Measurements from ENCODE around the gene ADAM33.

Gene ADAM33

DNA sequence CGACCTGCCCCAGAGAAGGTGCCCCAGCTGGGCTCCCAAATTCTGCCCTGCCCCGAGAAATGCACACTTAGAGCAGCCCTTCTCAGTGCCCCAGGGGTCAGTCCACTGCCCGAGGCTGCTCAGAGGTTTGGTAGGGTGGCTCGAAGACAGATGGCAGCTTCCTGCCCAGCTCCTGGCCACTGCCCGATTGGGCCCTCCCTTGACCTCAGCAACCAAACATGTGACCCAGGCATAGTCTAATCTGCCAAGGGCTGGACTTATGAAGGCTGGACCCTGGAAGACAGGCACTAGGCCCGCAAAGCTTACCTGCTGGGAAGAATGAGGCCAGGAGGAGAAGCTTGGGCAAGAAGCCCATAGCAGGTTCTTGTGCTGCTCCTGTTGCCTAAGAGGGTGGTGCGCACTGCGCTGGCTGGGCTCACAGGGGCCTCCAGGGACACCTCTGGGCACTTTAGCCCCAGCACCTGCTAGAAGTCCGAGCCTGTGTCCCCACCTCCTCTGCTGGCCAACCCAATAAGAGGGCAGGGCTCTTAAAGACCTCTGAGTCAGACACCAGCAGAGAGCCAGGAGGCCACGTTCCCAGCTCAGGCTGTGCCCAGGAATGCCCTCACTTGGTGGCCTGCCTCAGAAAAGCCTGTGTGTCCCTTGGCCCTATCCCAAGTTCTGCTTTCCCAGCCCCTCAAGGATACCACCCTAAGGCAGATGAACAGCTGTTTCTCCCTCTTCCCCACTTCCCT lies 25.1 kb upstream of the ADAM33 start:
- DNase-seq: no peak

DNA sequence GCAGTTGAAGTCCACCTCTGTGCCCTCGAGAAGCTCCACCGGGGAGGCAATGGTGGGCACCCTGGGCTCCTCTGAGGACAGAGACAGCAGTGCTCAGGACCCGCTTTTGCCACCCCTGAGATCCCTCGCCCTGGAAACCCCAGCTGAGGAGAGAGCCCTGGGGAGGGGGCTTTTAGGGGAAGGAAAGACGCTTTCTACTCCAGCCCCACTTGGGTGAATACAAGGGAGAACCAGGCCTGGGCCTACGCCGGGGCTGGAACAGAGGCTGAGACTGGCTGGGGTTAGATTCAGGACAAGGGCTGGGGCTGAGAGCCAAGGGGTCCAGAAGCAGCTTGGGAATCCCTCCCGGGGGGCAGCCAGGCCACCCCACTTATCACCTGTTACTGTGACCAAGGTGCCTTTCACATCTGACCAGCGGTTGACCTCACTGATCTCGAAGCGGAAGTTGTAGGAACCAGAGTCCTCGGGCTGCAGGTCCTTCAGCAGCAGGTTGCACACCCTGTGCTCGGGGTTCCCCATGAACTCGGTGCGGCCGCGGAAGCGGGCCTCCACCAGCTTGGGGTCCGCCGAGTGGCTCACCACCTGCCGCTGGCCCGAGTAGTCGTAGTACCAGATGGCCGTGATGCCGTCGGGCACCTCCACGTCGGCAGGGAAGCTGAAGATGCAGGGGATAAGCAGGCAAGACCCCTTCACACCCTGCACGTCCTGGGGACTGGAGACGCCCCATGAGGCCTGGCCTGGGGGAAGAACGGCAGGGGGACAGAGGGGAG lies 24.3 kb upstream of the ADAM33 start:
- DNase-seq: no peak

DNA sequence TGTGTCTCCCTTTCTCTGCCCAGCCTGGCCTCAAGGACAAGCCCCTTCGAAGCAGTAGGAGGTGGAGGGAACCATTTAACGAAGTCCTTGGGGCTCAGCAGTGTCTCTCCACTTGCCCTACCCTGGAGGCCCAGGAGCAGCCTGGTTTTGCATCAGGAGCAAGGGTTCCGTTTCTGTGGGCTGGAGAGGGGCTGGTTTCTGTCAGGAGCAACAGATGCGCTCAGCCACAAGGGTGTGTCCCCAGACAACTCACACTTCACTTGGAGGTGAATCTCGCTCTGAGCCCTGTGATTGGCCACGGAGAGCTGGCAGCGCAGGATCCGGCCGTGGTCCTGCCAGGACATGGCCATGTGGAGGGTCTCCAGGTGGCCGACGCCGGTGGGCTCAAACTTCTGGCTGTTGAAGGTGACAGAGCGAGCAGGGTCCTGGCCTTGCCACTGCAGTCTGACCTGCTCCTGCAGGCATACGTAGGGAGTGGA lies 23.7 kb upstream of the ADAM33 start:
- DNase-seq: no peak

DNA sequence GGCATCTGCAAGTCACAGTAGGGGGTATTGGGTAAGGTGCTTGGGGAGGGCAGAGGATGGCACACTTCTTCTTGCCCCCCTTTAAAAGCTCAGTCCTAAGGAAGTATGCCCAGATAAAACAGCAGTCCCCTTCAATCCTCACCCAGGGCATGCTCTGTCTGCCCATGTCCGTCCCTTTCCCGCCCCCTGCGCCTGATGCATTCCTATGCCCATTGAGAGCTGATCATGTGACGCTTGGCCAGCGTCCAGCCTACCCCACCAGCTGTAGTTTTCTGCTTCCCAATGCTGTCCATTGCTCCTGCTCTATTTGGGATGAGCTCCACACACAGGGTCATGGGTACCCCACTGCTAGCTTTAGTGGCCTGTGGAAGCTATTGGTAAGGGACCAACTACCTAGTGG lies 22.3 kb upstream of the ADAM33 start:
- DNase-seq: no peak

DNA sequence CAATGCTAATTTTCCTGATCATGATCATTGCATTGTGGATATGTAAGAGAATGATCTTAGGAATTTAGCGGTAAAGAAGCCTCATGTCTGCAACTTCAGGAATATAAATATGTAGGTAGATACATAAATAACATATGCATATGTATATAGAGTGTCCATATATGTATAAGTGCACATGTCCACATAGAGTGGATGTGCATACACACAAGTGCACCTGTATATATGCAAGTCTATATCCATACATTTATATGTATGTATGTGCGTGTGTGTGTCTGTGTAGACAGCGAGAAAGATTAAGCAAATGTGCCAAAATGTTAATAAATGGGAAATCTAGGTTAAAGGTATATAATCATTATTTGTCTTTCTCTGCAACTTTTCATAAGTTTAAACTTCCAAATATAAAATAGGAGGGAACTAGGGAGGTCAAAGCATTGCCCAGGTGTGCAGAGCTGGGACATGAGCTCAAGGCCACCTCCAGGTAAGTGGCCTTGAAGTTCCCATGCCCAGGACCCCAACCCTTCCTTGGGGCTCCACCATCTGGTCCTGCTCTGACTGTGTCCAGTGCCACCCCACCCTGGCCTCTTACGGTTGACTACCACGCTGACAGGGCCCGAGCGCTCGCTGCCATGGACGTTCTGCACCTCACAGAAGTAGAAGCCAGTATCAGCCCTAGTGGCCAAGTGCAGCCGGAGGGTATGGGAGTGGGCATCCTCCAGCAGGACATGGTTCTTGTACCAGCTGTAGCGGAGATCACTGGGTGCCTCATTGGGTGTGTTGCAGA lies 21.0 kb upstream of the ADAM33 start:
- DNase-seq: no peak

DNA sequence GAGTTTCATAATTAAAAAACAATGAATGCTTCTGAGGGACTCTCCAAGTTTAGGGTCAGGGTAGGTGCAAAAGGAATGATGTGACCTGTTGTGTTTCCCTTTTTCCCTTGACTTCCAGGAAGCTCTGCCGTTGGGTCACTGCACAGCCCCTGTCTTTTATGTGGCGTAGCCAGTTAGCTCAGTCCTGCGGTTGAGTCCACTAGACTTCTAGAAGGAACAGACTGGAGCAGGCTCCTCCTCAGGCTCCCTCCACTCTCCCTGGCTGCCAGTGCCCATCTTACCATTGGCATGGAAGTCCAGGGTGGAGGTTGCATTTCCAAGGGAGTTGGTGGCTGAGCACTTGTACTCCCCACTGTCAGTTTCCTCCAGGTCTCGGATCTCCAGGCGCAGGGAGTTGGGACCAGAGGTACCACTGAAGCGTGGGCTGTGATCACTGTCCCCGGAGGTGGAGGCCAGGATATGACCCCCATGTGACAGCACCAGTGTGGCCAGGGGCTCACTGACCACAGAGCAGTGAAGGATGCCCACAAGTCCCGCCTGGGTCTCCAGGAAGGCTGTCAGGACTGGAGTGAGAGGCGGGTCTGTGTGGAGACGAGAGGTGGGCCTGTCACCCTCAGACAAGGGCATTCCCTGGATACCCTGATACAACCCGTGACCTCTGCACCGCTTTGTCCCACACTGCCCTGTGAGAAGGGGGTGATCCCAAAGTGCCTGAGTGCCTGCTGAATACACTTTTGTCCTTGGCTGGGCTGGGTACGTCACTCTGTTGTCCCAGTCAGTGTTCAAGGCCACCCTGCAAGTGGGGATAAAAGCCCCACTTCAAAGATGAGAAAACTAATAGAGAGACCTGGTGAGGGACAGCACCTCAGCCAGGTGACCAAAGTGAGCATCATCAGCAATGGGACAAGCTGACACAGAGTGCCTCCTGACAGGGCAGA lies 19.5 kb upstream of the ADAM33 start:
- DNase-seq: no peak

DNA sequence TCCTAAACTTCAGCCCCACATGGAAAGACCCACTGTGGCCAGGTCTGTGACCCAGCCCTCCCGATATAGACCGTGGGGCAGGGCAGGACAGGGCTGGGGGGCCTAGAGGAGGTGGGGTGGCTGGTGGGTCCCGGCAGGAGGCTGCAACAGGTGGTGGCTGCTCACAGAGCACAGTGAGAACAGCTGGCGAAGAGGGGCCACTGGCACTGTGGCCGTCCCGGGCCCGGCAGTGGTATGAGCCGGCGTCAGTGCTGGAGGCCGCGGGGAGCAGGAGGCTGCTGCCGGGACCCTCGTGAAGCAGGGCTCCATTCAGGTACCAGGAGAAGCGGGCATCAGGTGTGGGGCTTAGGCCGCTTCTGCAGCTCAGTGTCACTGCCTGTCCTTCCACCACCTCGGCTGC lies 17.2 kb upstream of the ADAM33 start:
- no peak for DNase-seq

DNA sequence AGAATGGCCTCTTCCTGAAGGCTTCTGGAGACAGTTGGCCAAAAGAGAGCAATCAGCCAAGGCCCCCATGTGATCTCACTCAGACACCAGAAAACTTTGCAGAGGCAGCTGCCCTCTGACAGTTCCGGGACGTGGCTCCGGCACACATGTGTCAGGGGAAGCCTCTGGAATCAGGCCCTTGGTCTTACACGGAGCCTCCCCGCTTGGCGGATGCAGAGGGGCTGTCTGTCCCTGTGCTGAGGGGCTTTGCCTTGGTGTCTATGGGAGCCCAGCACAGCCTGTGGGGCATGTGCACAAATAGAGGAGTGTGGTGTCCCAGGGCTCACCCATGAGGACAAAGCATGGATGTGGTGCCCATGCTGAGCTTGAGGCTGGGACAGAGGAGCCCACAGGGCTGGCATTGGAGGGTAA lies 16.8 kb upstream of the ADAM33 start:
- DNase-seq: no peak

DNA sequence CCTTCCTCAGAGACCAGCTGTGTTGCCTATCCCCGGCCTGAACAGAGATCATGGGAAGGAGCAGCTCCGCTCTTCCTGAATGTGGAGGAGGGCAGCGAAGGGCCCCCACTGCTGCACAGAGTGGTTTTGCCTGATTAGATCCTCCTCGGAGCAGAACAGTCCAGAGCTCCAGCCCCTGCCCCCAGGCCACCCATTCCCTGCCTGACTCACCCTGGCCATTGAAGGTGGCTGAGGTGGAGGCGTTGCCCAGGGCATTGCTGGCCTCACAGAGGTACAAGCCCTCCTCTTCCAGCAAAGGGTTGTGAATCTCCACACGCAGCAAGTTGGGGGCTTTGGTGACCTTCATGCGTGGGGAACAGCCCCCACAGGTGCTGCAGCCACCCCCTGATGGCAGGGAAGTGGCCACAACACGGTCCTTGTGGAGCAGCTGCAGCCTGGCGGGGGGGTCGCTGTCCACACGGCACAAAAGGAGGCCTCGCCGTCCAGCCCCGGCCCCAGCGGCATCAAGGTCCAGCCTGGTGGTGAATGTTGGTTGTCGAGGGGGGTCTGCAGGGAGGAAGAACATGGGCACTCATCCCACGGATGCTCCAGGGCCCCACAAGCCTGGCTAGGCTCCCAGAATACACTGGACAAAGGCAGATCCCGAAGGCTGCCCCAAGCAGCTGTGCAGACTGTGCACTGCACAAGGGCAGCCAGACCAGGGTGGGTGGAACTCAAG lies 15.9 kb upstream of the ADAM33 start:
- DNase-seq: no peak

DNA sequence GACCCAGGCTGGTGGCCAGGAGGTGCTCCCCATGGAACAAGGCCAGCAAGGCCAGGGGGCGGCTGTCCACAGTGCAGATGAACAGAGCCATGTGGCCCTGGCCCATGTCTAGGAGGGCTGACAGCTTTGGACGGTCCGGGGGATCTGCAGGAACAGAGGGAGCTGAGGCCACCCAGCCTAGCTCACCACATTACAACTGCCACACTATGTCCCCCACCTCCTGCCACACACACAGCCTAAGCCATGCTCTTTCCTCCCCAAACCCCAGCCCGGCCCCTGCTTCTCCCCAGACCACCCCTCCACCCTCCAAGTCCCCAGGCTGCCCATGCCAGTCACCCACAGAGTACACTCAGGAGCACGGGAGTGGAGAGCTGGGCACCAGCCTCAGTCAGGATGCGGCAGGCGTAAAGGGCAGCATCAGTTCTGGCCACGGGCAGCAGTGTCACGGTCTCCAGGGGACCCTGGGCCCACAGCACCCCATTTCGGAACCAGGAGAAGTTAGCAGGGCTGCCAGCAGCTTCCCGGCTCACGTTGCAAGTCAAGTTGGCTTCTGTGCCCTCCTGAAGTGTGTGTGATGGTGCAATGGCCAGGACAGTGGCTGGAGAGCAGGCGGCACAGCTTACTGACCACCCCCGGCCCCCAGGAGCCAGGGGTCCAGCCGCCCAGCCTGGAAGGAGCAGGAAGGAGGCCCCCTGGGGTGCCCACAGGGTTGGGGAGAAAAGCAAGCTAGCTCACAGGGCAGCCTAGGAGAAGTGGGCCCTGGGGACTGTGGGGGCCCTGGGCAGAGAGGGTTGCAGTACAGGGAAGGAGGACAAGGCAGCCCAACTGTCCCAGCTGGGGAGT lies 15.2 kb upstream of the ADAM33 start:
- DNase-seq: no peak

DNA sequence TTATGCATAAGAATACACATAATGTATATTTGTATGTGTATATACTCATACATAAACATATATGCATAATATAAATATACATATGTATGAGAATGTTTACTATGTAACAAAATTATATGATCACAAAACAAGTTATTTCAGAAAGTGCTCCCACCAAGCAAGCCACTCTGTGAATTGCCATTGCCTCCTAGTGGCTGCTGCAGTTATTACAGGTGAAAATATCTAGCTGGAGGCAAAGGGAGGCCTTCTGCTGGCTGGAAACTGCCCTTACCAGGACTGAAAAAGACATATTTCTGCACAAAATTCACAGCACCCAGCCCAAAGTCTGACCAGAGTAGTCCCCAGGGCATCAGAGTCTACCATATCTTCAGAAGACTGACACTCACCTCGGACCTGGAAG lies 14.4 kb upstream of the ADAM33 start:
- peak; percentile 16 to 50 for DNase-seq

DNA sequence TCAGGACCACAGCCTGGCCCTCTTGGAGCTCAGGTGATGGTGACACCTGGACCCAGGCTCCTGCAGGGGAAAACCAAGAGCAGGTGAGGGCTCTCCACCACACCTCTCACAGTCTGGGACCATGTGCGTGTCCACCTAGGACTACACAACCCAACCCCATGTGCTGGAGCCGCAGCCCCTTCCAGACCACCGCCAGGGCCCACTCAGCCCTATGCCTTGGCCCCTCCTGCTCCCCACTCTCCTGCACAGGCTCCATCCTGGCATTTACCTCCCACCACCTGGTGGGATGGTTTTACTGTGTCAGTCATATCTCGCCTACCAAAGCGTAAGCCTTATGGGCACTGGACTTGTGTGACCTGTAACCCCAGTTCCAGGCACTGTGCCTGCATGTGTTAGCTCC lies 13.1 kb upstream of the ADAM33 start:
- no peak for DNase-seq

DNA sequence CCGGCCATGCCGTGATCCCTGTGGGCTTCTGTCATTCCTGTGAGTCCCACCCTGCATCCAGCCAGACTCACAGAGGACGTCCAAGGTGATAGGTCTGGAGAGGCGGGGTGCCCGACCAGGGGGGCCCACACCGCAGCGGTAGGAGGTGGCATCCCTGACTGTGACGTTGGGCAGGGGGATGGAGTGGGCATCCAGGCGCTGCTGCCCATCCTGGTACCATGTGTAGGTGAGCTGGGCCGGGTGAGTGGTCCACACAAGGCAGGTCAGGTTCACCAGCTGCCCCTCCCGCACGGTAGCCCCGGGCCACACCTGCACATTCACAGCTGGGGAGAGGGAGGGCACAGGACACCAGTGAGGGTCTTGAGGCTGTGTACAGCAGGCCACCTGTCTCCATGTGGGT lies 11.6 kb upstream of the ADAM33 start:
- DNase-seq: no peak

DNA sequence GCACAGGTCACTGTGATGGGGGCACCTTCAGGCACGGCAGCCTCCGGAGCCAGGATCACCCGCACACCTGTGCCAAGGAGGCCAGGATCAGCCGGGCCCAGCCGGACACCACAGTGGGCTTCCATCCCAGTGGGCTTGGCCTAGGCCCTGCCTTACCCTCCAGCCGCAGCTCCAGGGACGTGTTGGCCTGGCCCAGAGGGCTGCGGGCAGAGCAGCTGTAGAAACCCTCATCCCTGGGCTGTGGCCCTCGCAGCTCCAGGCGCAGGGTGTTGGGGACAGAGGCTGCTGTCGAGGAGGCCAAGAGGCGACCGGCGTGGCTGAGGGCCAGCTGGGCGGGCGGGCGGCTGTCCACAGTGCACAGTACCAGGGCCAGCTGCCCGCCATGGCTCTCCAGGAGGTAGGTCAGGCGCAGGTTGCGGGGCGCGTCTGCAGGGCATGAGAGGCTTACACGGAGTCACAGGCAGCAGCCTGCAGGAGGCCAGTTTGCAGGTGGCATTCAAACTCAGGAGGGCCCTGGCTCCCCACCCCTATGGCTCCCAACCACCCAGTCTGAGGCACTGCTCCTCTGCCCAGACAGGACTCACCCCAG lies 11.0 kb upstream of the ADAM33 start:
- DNase-seq: no peak

DNA sequence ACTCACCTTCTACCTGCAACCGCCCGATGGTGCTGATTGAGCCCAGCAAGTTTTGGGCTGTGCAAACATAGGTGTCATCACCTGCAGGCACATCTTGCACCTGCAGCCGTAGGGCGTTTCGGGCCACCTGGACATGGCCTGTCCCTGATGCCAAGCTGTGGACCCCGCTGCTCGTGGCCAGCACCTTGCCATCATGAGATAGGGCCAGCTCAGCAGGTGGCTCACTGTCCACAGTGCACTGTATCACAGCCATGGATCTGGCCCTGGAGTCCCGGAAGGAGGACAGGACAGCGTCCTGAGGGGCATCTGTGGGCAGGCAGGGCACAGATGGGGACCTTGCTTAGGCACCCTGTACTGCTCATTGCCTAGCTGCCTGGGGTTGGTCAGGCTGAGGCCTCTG lies 10.1 kb upstream of the ADAM33 start:
- no peak for DNase-seq

DNA sequence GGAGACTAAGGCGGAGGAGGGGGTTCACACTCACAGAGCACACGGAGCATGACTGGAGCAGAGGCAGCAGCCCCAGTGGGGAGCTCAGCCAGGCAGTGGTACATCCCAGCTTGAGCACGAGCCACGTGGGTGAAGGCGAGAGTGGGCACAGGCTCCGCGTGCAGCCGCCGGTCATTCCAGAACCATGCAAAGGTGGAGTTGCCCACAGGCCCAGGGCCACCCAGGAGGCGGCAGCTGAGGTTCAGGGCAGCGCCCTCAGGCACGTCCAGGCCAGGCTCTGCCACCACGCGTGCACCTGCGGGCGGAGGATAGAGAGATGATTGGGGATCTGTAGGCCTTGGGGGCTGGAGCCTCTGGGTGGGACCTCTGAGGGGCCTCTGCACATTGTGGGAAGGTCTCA lies 9.5 kb upstream of the ADAM33 start:
- DNase-seq: no peak

DNA sequence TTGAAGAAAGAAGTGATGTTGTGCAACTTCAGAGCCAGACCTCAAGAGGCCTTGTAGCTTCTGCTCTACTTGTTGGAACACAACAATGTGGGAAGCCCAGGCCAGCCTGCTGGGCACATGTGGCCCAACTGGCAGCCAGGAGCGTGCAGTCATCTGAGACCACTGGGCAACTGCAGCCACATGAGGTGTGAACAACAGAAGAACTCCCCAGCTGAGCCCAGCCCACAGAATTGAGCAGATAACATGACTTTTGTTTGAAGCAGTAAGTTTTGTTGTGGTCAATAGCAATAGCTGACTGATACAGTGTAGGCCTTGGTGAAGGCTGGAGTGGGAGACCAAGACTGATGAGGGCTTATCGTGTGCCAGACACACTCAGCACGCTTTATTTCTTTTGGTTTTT lies 8.6 kb upstream of the ADAM33 start:
- no peak for DNase-seq

DNA sequence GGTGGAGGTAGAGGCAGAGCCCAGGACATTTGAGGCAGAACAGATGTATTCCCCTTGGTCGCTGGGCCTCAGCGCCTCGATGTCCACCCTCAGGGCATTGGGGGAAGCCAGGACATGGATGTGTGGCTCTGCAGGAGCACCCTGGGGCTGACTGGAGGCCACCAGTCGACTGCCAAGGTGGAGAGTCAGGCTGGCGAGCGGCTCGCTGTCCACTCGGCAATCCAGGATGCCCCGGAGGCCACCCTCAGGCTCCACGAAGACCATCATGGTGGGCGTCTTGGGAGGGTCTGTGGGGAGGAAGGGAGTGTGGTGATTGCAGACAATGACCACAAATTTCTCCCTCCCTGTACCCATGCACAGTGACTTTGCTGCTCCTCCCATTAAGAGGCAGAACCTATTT lies 8.2 kb upstream of the ADAM33 start:
- no peak for DNase-seq

DNA sequence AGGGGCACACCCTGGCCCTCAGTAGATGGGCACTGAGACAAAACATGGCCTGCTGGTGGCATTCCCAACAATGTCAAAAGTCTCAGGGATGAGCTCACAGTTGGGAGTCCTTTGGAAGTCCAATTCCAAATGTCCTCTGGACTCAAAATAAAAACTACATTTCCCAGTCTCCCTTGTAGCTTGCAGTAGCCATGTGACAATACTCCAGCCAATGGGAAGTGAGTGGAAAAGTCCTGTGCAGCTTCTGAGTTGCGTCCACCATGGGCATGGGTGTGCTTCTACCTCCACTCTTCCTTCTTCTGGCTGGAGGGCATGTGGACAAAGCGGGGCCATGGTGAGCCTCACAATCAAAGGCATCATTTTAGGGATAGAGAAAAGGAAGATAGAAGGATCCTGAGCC lies 5.8 kb upstream of the ADAM33 start:
- peak in 1 of 2 experiments; percentile 47 for DNase-seq

DNA sequence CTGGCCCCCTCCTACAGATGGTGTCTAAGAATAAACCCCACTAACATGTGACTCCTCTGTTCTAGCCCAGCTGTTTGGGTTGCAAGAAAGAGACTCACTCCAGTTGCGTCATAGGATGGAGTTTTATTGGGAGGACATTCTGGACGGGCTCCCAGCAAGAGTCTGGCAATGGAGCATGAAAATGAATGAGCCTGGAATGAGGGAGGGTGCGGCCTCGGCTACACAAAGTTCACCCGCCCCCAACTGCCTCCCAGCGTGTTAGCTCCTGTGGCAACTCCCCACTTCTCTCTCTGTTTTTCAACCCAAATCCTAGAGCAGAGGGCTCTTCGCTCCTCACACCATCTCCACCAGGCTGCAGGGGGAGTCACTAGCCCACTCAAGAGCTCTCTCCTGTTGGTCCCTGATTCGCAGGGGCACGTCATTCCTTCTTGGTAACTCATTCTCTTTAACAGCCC lies 5.1 kb upstream of the ADAM33 start:
- no peak for DNase-seq
